ENCODE data around the gene PTPRE.

GRCh38 chr10:127953876-127954275 is 47.0 kb downstream of the PTPRE start:
- TF ChIP-seq CTCF (IDR thresholded peaks at IDR 0.05) (no peak), POLR2AphosphoS5 (IDR thresholded peaks at IDR 0.05) (no peak), EP300 (IDR thresholded peaks at IDR 0.05) (no peak), POLR2A (IDR thresholded peaks at IDR 0.05) (no peak)
